Mesenchymal stem cell (in vitro differentiated cells and primary cell): ENCODE results near the gene ZNF469.

Source experiments
- DNase-seq: peaks from one replicate; pipeline ENCODE4 v3.0.0-alpha.2; 2013
- H2AFZ ChIP-seq: one replicate; pipeline ENCODE4 v1.6.1; 2013; ENCODE audit warnings: low read depth, mild to moderate bottlenecking, control low read depth, inconsistent platforms, low read length, moderate library complexity
- H2AK5ac ChIP-seq: 2 replicates; pipeline ENCODE4 v1.6.1; 2013; ENCODE audit warnings: low read length, moderate library complexity, mild to moderate bottlenecking, inconsistent platforms; ENCODE audit not compliant: severe bottlenecking
- H2BK120ac ChIP-seq: one replicate; pipeline ENCODE4 v1.6.1; 2013; ENCODE audit warnings: low read depth, mild to moderate bottlenecking, inconsistent platforms, low read length, moderate library complexity
- H2BK12ac ChIP-seq, 2 experiments: one replicate each; pipeline ENCODE4 v1.6.1; 2013; ENCODE audit warnings: inconsistent platforms in 2 of 2, low read length in 2 of 2, mild to moderate bottlenecking in 2 of 2, moderate library complexity in 2 of 2, control low read depth in 1 of 2
- H2BK15ac ChIP-seq: one replicate; pipeline ENCODE4 v1.6.1; 2013; ENCODE audit warnings: mild to moderate bottlenecking, low read depth, inconsistent platforms; ENCODE audit not compliant: poor library complexity, severe bottlenecking
- H2BK5ac ChIP-seq: 2 replicates; pipeline ENCODE4 v1.6.1; 2013; ENCODE audit warnings: low read depth, mild to moderate bottlenecking, low read length, control low read depth, inconsistent platforms; ENCODE audit not compliant: poor library complexity, severe bottlenecking
- H3K14ac ChIP-seq, 2 experiments: one replicate each; pipeline ENCODE4 v1.6.1; 2013; ENCODE audit warnings: inconsistent platforms in 2 of 2, low read length in 2 of 2, control low read depth in 1 of 2, mild to moderate bottlenecking in 1 of 2, moderate library complexity in 1 of 2
- H3K18ac ChIP-seq, 2 experiments: one replicate each; pipeline ENCODE4 v1.6.1; 2013; ENCODE audit warnings: inconsistent platforms in 2 of 2, low read length in 2 of 2, control low read depth in 1 of 2, low read depth in 1 of 2, mild to moderate bottlenecking in 1 of 2
- H3K23ac ChIP-seq, 2 experiments: one replicate each; pipeline ENCODE4 v1.6.1; 2013; ENCODE audit warnings: inconsistent platforms in 2 of 2, low read length in 2 of 2, mild to moderate bottlenecking in 2 of 2, moderate library complexity in 2 of 2, control low read depth in 1 of 2
- H3K27ac ChIP-seq: 2 replicates; pipeline ENCODE4 v1.5.1; 2013; ENCODE audit warnings: mild to moderate bottlenecking, moderate library complexity, low read length, control low read depth, inconsistent platforms; ENCODE audit not compliant: poor library complexity, severe bottlenecking
- H3K27me3 ChIP-seq, 2 experiments: 2 replicates each; pipeline versions ENCODE4 v1.6.1 to v1.7.0; 2013; ENCODE audit warnings: low read length in 2 of 2, mild to moderate bottlenecking in 2 of 2, moderate library complexity in 2 of 2, control low read depth in 1 of 2, inconsistent platforms in 1 of 2; ENCODE audit not compliant: control insufficient read depth in 1 of 2, insufficient read depth in 1 of 2
- H3K36me3 ChIP-seq, 2 experiments: 2 replicates each; pipeline versions ENCODE4 v1.6.1 to v1.7.0; 2013; ENCODE audit warnings: low read length in 2 of 2, control low read depth in 1 of 2, inconsistent platforms in 1 of 2, low read depth in 1 of 2, mild to moderate bottlenecking in 1 of 2; ENCODE audit not compliant: insufficient read depth in 2 of 2, control insufficient read depth in 1 of 2
- H3K4ac ChIP-seq, 2 experiments: one replicate each; pipeline ENCODE4 v1.6.1; 2013; ENCODE audit warnings: inconsistent platforms in 2 of 2, low read length in 2 of 2, mild to moderate bottlenecking in 2 of 2, moderate library complexity in 2 of 2, control low read depth in 1 of 2, low read depth in 1 of 2
- H3K4me1 ChIP-seq: 2 replicates; pipeline ENCODE4 v1.6.1; 2013; ENCODE audit warnings: low read depth, low read length, control low read depth; ENCODE audit not compliant: control insufficient read depth, insufficient read depth
- H3K4me2 ChIP-seq: 2 replicates; pipeline ENCODE4 v1.6.1; 2013; ENCODE audit warnings: low read length, mild to moderate bottlenecking, inconsistent platforms; ENCODE audit not compliant: poor library complexity, severe bottlenecking
- H3K4me3 ChIP-seq, 2 experiments: 2 replicates each; pipeline versions ENCODE4 v1.5.1 to v1.7.0; 2013; ENCODE audit warnings: low read length in 2 of 2, mild to moderate bottlenecking in 2 of 2, control low read depth in 1 of 2, low read depth in 1 of 2; ENCODE audit not compliant: insufficient read depth in 1 of 2
- H3K79me1 ChIP-seq: replicated peaks from 2 replicates; pipeline ENCODE4 v1.6.1; 2013; ENCODE audit warnings: mild to moderate bottlenecking, control low read depth, low read length, inconsistent platforms; ENCODE audit not compliant: poor library complexity, severe bottlenecking
- H3K9ac ChIP-seq: 2 replicates; pipeline ENCODE4 v1.7.0; 2013; ENCODE audit warnings: mild to moderate bottlenecking, low read length, moderate library complexity
- H3K9me3 ChIP-seq: 2 replicates; pipeline ENCODE4 v1.7.0; 2013; ENCODE audit warnings: mild to moderate bottlenecking, low read length; ENCODE audit not compliant: control insufficient read depth
- H4K8ac ChIP-seq: one replicate; pipeline ENCODE4 v1.6.1; 2013; ENCODE audit warnings: inconsistent platforms, mild to moderate bottlenecking, low read length, moderate library complexity
- H4K91ac ChIP-seq: one replicate; pipeline ENCODE4 v1.6.1; 2013; ENCODE audit warnings: mild to moderate bottlenecking, low read length, inconsistent platforms
- WGBS: methylation state at CpG from one replicate; pipeline ENCODE4 v1.1.7; 2013; ENCODE audit warnings: mixed read lengths; 5-methylcytosine and 5-hydroxymethylcytosine counted together

The ZNF469 gene

GRCh38 chr16:88404769-88405168, 22.0 kb downstream of the ZNF469 start:
- H3K27ac ChIP-seq = no peak overlapping the region
- no peak overlapping the region for H3K4me3 ChIP-seq
- H3K14ac ChIP-seq = no peak overlapping the region
- no peak overlapping the region for H3K9ac ChIP-seq
- no peak overlapping the region for H2BK5ac ChIP-seq
- H3K79me1 ChIP-seq = no peaks in the 10 kb centered on the region
- no peaks in the 10 kb centered on the region for H3K9me3 ChIP-seq
- no peak for DNase-seq
- 83% methylated on average over 6 of the region's 6 CpGs for WGBS
- H2BK120ac ChIP-seq = no peak overlapping the region
- H2BK12ac ChIP-seq = no peak overlapping the region
- H3K4ac ChIP-seq = no peak overlapping the region
- H4K8ac ChIP-seq = peak overlapping the region; percentile 7
- no peak overlapping the region for H3K18ac ChIP-seq
- no peak overlapping the region for H3K4me2 ChIP-seq
- H3K23ac ChIP-seq = peak overlapping the region in 1 of 2 experiments; percentile 43
- no peak overlapping the region for H4K91ac ChIP-seq
- H2BK15ac ChIP-seq = no peak overlapping the region
- no peak overlapping the region for H2AK5ac ChIP-seq
- H3K4me1 ChIP-seq = peaks cover 9% of the 10 kb centered on the region
- no peak overlapping the region for H2AFZ ChIP-seq
- no peaks in the 10 kb centered on the region for H3K27me3 ChIP-seq
- H3K36me3 ChIP-seq = peaks cover 15 to 27% of the 10 kb centered on the region in 2 experiments

GRCh38 chr16:88405216-88406060, 22.7 kb downstream of the ZNF469 start:
- Histone ChIP-seq H2BK12ac (no peak overlapping the region), H2BK15ac (no peak overlapping the region), H4K91ac (no peak overlapping the region), H3K27ac (no peak overlapping the region), H2AK5ac (no peak overlapping the region), H3K9me3 (no peaks in the 10 kb centered on the region), H3K4me1 (peaks cover 9% of the 10 kb centered on the region), H3K4me2 (no peak overlapping the region), H3K4me3 (peak overlapping the region in 1 of 2 experiments; percentile 82), H2AFZ (no peak overlapping the region), H2BK120ac (no peak overlapping the region), H4K8ac (peak overlapping the region; percentile 7), H3K36me3 (peaks cover 11 to 21% of the 10 kb centered on the region in 2 experiments), H3K23ac (peak overlapping the region in 1 of 2 experiments; percentile 43), H3K18ac (no peak overlapping the region), H2BK5ac (no peak overlapping the region), H3K14ac (no peak overlapping the region), H3K79me1 (no peaks in the 10 kb centered on the region), H3K4ac (no peak overlapping the region), H3K27me3 (no peaks in the 10 kb centered on the region), H3K9ac (peak overlapping the region; percentile 86)
- 88% methylated on average over 24 of the region's 29 CpGs for WGBS
- DNase-seq = no peak

GRCh38 chr16:88406096-88407041, 23.6 kb downstream of the ZNF469 start:
- Histone ChIP-seq H3K4me3 (peak overlapping the region in 1 of 2 experiments; percentile 82), H3K79me1 (no peaks in the 10 kb centered on the region), H3K27me3 (no peaks in the 10 kb centered on the region), H3K27ac (no peak overlapping the region), H3K4ac (no peak overlapping the region), H2BK15ac (no peak overlapping the region), H2AK5ac (no peak overlapping the region), H3K9me3 (no peaks in the 10 kb centered on the region), H3K36me3 (peaks cover 15 to 22% of the 10 kb centered on the region in 2 experiments), H2AFZ (no peak overlapping the region), H2BK5ac (no peak overlapping the region), H4K8ac (no peak overlapping the region), H3K4me2 (no peak overlapping the region), H4K91ac (no peak overlapping the region), H3K23ac (no peak overlapping the region), H3K18ac (no peak overlapping the region), H2BK12ac (no peak overlapping the region), H2BK120ac (no peak overlapping the region), H3K14ac (no peak overlapping the region), H3K9ac (peak overlapping the region; percentile 86), H3K4me1 (peaks cover 9% of the 10 kb centered on the region)
- WGBS = 90% methylated on average over 38 of the region's 39 CpGs
- no peak for DNase-seq

- DNase-seq = no peak
- Histone ChIP-seq H3K4ac (no peak overlapping the region), H2BK120ac (no peak overlapping the region), H4K8ac (no peak overlapping the region), H2BK12ac (no peak overlapping the region), H2AFZ (no peak overlapping the region), H2AK5ac (no peak overlapping the region), H3K18ac (no peak overlapping the region), H3K4me3 (peak overlapping the region in 1 of 2 experiments; percentile 82), H3K9ac (peak overlapping the region; percentile 86), H3K27ac (no peak overlapping the region), H2BK5ac (no peak overlapping the region), H3K9me3 (no peaks in the 10 kb centered on the region), H3K4me2 (no peak overlapping the region), H2BK15ac (no peak overlapping the region), H3K36me3 (peaks cover 15 to 22% of the 10 kb centered on the region in 2 experiments), H3K27me3 (no peaks in the 10 kb centered on the region), H3K4me1 (peaks cover 9% of the 10 kb centered on the region), H4K91ac (no peak overlapping the region), H3K14ac (no peak overlapping the region), H3K79me1 (no peaks in the 10 kb centered on the region), H3K23ac (no peak overlapping the region)
- WGBS = 98% methylated on average over 20 of the region's 20 CpGs
These were observed 24.3 kb downstream of the ZNF469 start for GRCh38 chr16:88407042-88407420.
